OCI-LY1 (cell line): Measurements from ENCODE around the gene KDM3B.

Source experiments
- H2AFZ ChIP-seq: fragments of 200-600 bp; sonication (generic), shearing (Covaris generic); 2 replicates; pipeline ENCODE4 v1.6.0; 2014; ENCODE audit warnings: antibody characterized with exemption, mild to moderate bottlenecking, low read length
- H3F3A ChIP-seq: fragments of 200-600 bp; sonication (generic), shearing (Covaris generic); 2 replicates; pipeline ENCODE4 v1.6.0; 2014; ENCODE audit warnings: mild to moderate bottlenecking, antibody characterized with exemption, low read length, moderate library complexity; ENCODE audit not compliant: insufficient read depth
- H3K27ac ChIP-seq: fragments of 200-600 bp; sonication (generic); 2 replicates; pipeline ENCODE4 v1.5.1; 2014; ENCODE audit warnings: low read length, mixed run types, mild to moderate bottlenecking, low read depth; ENCODE audit not compliant: poor library complexity, severe bottlenecking
- H3K27me3 ChIP-seq: fragments of 200-600 bp; sonication (generic); 2 replicates; pipeline ENCODE4 v1.6.0; 2014; ENCODE audit warnings: antibody characterized with exemption, mild to moderate bottlenecking, low read length, moderate library complexity; ENCODE audit not compliant: insufficient read depth
- H3K36me3 ChIP-seq: fragments of 200-600 bp; sonication (generic); 2 replicates; pipeline ENCODE4 v1.6.1; 2014; ENCODE audit warnings: mild to moderate bottlenecking, antibody characterized with exemption, low read length, moderate library complexity, mixed read lengths; ENCODE audit not compliant: insufficient read depth
- H3K4me1 ChIP-seq: fragments of 200-600 bp; sonication (generic); 2 replicates; pipeline ENCODE4 v1.5.1; 2014; ENCODE audit warnings: mild to moderate bottlenecking, low read length, moderate library complexity; ENCODE audit not compliant: insufficient read depth, severe bottlenecking
- H3K4me2 ChIP-seq: fragments of 200-600 bp; sonication (generic), shearing (Covaris generic); 2 replicates; pipeline ENCODE4 v1.6.1; 2014; ENCODE audit warnings: low read length
- H3K4me3 ChIP-seq: fragments of 200-600 bp; sonication (generic); 2 replicates; pipeline ENCODE4 v1.5.1; 2014; ENCODE audit warnings: low read length, low read depth, mild to moderate bottlenecking, mixed read lengths; ENCODE audit not compliant: poor library complexity, severe bottlenecking
- H3K79me2 ChIP-seq: fragments of 200-600 bp; shearing (Covaris generic); 2 replicates; pipeline ENCODE4 v1.6.1; 2016; ENCODE audit warnings: mixed run types, low read length, mixed read lengths; ENCODE audit not compliant: insufficient read depth
- H3K9ac ChIP-seq: fragments of 200-600 bp; sonication (generic), shearing (Covaris generic); 2 replicates; pipeline ENCODE4 v1.6.1; 2014; ENCODE audit warnings: mild to moderate bottlenecking, low read length, mixed read lengths
- H3K9me2 ChIP-seq: fragments of 200-600 bp; sonication (generic), shearing (Covaris generic); 2 replicates; pipeline ENCODE4 v1.6.1; 2014; ENCODE audit warnings: low read depth, mild to moderate bottlenecking, low read length, mixed read lengths
- H3K9me3 ChIP-seq: fragments of 200-600 bp; shearing (Covaris generic); 2 replicates; pipeline ENCODE4 v1.6.1; 2014; ENCODE audit warnings: low read length, mixed read lengths
- H4K20me1 ChIP-seq: fragments of 200-600 bp; sonication (generic), shearing (Covaris generic); 2 replicates; pipeline ENCODE4 v1.6.0; 2016; ENCODE audit warnings: mild to moderate bottlenecking, low read length; ENCODE audit not compliant: insufficient read depth
- EZH2 ChIP-seq: fragments of 200-600 bp; sonication (generic), shearing (Covaris generic); IDR thresholded peaks from 2 replicates; pipeline ENCODE4 v1.8.0; 2017; ENCODE audit warnings: borderline replicate concordance, mixed run types, mild to moderate bottlenecking, antibody characterized with exemption, low read length, moderate library complexity, mixed read lengths
- TF ChIP-seq, protein P1 (sequence below): fragments of 200-600 bp; sonication (generic), shearing (Covaris generic); IDR thresholded peaks from 2 replicates; pipeline ENCODE4 v1.5.1; 2017; ENCODE audit warnings: mild to moderate bottlenecking, antibody characterized with exemption, low read length, moderate library complexity, mixed read lengths

The KDM3B gene

GRCh38 chr5:138455232-138455930, 102.9 kb downstream of the KDM3B start:
- no peak overlapping the region for H2AFZ ChIP-seq
- TF ChIP-seq, protein P1, sequence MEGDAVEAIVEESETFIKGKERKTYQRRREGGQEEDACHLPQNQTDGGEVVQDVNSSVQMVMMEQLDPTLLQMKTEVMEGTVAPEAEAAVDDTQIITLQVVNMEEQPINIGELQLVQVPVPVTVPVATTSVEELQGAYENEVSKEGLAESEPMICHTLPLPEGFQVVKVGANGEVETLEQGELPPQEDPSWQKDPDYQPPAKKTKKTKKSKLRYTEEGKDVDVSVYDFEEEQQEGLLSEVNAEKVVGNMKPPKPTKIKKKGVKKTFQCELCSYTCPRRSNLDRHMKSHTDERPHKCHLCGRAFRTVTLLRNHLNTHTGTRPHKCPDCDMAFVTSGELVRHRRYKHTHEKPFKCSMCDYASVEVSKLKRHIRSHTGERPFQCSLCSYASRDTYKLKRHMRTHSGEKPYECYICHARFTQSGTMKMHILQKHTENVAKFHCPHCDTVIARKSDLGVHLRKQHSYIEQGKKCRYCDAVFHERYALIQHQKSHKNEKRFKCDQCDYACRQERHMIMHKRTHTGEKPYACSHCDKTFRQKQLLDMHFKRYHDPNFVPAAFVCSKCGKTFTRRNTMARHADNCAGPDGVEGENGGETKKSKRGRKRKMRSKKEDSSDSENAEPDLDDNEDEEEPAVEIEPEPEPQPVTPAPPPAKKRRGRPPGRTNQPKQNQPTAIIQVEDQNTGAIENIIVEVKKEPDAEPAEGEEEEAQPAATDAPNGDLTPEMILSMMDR = no peak
- TF ChIP-seq EZH2 = no peak

GRCh38 chr5:138457531-138458275, 105.2 kb downstream of the KDM3B start:
- H3K9ac ChIP-seq = no peak overlapping the region
- no peaks in the 10 kb centered on the region for H3F3A ChIP-seq
- H3K9me2 ChIP-seq = no peaks in the 10 kb centered on the region
- TF ChIP-seq EZH2 = no peak
- TF ChIP-seq, protein P1 = no peak
- H3K4me1 ChIP-seq = peaks cover 29% of the 10 kb centered on the region
- H3K27ac ChIP-seq = no peak overlapping the region
- no peak overlapping the region for H2AFZ ChIP-seq
- no peaks in the 10 kb centered on the region for H3K36me3 ChIP-seq
- H4K20me1 ChIP-seq = no peaks in the 10 kb centered on the region
- no peak overlapping the region for H3K4me2 ChIP-seq
- 0 out of 2 replicates have a peak, but pooled peaks cover 4% of the 10 kb centered on the region for H3K27me3 ChIP-seq
- H3K79me2 ChIP-seq = no peaks in the 10 kb centered on the region
- H3K9me3 ChIP-seq = no peaks in the 10 kb centered on the region
- no peak overlapping the region for H3K4me3 ChIP-seq

More at GRCh38 chr5:138455232-138455930, 102.9 kb downstream of the KDM3B start:
- no peak overlapping the region for H3K4me2 ChIP-seq
- H3F3A ChIP-seq = no peaks in the 10 kb centered on the region
- H3K9me2 ChIP-seq = no peaks in the 10 kb centered on the region
- H3K36me3 ChIP-seq = no peaks in the 10 kb centered on the region
- H3K4me1 ChIP-seq = peaks cover 24% of the 10 kb centered on the region
- H3K79me2 ChIP-seq = no peaks in the 10 kb centered on the region
- H3K9ac ChIP-seq = no peak overlapping the region
- H4K20me1 ChIP-seq = no peaks in the 10 kb centered on the region
- H3K4me3 ChIP-seq = no peak overlapping the region
- H3K27me3 ChIP-seq = 0 out of 2 replicates have a peak, but pooled peaks cover 4% of the 10 kb centered on the region
- H3K27ac ChIP-seq = no peak overlapping the region
- H3K9me3 ChIP-seq = no peaks in the 10 kb centered on the region

DNA sequence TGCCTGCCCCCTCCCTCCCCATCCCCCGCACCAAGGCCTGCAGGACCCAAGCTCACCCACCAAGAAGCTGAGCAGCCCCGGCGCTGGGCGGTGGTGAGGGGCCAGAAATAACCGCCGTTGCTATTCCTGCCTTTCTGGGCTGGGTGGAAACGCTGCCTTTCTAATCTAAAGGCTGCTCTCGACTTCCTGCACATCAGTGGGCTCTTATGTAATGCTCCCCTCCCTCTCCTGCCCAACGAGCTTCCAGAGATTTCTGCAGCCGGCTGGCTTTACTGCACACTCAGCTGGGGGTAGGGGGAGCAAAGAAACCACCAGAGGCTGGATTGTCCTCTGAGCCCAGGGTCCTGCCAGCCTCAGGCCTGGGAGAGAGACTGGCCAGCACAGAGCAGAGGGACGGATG, 105.9 kb downstream of the KDM3B start:
- Histone ChIP-seq H3K4me1 (peaks cover 32% of the 10 kb centered on the region), H3K27ac (no peak overlapping the region), H3K4me2 (no peak overlapping the region), H3K9me3 (no peaks in the 10 kb centered on the region), H3K27me3 (0 out of 2 replicates have a peak, but pooled peaks cover 4% of the 10 kb centered on the region), H3K36me3 (no peaks in the 10 kb centered on the region), H3K9me2 (no peaks in the 10 kb centered on the region), H3K4me3 (no peak overlapping the region), H2AFZ (no peak overlapping the region), H3F3A (no peaks in the 10 kb centered on the region), H3K79me2 (no peaks in the 10 kb centered on the region), H3K9ac (no peak overlapping the region), H4K20me1 (no peaks in the 10 kb centered on the region)
- TF ChIP-seq EZH2 = no peak
- TF ChIP-seq, protein P1 = no peak
